NCI-H82 (cell line): Measurements from ENCODE around the gene FKBP9.
"Not testable (repeated sequence)": the region's sequence is repeated elsewhere in the genome, so short reads cannot be mapped to it uniquely, and the experiment has no call there.

ENCODE experiments used
- DNase-seq: peaks from one replicate; lab custom pipeline; 2025; lab: John Stamatoyannopoulos, UW

FKBP9 gene

GRCh38 chr7:33005690-33006089 is 48.5 kb downstream of the FKBP9 start:
- DNase-seq = not testable (repeated sequence)

DNA sequence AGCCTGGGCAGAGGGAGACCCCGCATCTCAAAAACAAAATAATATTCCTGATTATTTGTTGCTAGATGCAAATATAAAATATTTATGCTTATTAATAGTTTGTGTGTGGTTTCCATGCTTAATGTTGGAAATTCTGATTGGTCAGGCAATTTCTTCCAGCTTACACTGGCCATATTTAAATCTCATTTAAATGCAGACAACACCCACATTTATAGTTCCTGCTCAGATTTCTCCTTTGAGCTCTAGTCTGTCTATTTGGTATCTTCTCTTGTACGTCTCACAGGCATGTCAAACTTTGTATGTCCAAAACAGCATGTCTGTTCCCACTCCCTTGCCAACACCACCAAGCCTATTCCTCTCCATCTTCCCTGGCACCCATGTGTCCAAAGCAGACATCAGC is 52.5 kb downstream of the FKBP9 start:
- DNase-seq = no peak

- no peak for DNase-seq
Measured at GRCh38 chr7:33012364-33012763, 55.1 kb downstream of the FKBP9 start.

DNA sequence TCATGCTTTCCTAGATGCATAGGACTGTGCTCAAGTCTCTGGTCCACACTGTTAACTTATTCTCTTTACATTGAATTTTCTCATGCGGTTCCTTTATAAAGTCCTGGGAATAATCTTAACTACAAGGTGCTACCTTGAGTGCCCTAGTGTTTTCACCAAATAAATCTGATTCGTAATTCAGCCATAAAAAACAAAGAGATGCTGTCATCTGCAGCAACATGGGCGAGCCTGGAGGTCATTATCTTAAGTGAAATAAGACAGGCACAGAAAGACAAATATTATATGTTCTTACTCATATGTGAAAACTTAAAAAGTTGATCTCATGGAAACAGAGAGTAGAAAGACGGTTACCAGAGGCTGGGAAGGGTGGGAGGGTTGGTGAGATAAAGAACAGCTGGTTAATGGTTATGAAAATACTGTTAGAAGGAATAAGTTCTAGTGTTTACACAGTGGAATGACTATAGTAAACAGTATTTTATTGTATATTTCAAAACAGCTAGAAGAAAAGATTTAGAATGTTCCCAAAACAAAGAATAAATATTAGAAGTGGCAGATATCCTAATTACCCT is 67.0 kb downstream of the FKBP9 start:
- no peak for DNase-seq

DNA sequence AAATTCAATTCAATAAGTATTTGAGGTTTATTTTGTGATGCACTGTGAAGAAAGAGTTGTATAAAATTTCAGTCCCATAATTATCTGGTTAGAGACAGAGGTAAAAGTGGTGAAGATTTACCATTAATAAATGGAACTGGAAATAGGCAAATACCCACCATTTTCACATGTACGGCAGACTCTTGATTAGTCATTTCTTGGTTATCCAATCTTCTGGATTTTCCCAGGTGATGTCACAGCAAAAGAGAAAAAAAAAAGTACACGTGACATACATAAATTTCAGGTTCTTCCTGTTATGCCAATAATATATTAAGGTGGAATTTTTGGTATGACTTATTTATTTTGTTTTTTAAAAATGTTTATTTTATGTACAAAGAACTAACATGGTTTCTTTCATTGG is 78.5 kb downstream of the FKBP9 start:
- no peak for DNase-seq

DNA sequence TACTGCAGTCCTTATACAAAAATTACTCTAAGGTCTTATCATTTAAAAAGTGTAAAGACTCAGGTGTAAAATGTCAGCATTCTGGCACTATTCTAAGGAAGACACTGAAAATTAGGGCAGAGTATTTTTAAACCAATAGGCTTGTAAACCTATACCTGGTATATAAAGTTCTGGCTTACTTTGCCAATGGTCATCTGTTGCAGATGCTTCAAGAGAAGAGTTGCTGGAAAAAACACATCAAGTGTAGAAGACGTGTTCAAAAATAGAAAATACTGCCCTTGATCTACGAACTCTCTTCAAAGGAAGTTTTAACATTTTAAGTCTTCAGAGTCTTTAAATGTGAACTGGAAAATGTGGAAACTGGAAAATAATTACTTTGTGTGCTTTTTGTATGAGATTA is 81.4 kb downstream of the FKBP9 start:
- DNase-seq = no peak

DNA sequence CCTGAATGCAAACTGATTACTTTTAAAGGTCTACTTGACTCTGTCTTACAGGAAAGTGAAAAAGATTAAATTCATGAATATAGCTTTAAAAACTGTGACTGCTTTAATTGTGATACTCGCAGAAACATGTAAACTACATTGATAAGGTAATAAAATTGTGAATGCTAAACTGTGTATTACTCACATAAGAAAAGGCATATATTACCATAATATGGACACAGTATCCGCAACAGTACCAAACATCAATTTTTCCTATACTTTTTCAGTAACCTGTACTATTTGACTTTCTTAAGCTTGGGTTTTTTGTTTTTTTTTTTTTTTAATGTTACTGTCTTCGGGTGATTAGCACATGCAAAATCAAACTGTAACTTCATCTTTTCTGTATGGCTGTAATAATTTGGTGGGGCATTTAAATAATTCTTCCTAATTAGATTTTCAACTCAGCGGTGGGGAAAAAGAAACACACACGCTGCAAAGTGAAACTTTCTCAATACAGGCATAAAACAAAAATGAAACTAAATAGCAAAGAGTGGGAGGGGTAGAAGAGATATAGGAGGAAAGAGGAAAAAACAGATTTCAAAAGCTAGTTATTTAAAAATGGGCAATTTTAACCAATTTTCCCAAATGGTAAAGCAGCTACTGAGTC is 82.1 kb downstream of the FKBP9 start:
- no peak for DNase-seq

- DNase-seq = no peak
Measured at GRCh38 chr7:33039903-33040292, 82.7 kb downstream of the FKBP9 start.

DNA sequence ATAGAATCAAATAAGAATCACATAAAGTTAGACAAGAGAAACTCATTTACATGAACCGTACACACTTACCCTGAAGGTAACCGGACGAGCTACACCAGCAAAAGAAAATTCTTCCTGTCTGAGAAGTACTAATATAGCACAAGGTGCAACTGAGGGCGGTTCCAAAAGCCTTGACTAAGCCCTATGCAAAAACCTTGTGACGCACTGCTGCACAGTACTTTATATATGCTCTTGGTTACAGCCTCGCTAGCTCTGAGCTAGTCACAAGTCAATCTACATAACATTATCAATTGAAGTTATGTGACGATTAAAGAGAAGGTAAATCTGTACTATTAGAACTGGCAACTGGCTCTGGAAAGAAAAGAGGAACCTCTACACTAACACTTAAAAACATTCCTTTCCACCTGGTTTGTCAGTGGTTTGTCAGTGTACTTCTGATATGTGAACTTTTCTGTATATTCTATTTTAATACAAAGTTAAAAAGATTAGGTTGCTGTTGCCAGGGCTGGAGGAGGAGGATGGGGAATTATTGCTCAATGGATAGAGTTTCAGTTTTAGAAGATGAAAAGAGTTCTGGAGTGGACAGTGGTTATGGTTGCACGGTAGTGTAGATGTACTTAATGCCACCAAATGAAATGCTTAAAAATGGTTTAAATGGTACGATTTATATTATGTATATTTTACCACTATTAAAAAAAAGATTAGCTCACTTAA is 83.7 kb downstream of the FKBP9 start:
- peak; percentile 15 for DNase-seq

DNA sequence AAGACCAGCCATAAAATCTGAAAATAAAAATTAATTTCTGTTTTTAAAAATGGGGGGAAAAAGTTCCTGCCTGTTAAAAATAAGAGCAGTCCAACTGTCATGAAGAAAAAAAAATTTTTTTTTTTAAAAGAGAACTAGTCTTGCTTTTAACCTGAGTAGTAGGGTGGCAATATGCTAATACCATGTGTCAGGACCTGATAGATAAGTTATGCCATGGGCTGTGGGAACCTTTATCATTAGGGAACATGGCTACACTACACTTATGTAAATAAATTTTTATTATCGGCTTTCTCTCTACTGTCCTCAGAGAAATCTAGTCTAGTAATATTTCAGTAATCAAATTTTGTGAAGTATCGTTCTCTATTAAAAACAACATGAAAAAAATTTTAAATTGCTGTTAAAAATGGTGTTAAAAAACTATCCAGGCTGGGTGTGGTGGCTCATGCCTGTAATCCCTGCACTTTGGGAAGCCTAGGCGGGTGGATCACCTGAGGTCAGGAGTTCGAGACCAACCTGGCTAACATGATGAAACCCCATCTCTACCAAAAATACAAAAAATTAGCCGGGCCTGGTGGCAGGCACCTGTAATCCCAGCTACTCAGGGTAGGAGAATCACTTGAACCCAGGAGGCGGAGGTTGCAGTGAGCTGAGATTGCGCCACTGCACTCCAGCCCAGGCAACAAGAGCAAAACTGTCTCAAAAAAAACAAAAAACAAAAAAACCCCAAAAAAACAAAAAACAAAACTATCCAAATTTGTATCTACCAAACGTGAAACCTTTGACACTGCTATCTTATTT is 84.6 kb downstream of the FKBP9 start:
- no peak for DNase-seq

- DNase-seq = no peak
Measured at GRCh38 chr7:33043501-33044400, 86.5 kb downstream of the FKBP9 start.

- no peak for DNase-seq
Measured at GRCh38 chr7:33044401-33044718, 87.1 kb downstream of the FKBP9 start.

GRCh38 chr7:33044986-33045385 is 87.7 kb downstream of the FKBP9 start:
- no peak for DNase-seq

DNA sequence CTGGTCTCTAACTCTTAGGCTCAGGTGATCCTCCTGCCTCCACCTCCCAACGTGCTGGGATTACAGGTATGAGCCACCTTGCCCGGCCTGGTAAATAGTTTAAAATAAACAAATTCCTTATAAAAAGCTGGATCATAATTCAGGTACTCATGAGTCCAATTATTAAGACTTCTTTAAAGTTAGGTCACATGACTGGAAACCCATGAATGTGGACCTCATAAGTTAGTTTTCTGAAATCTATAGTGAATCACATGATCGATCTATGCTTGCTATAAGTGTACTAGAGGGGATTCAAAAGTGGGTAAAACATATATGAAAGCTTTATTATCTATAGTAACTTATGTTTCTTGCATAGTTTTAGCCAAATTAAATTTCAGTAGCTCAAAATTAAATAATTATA is 91.0 kb downstream of the FKBP9 start:
- no peak for DNase-seq

GRCh38 chr7:33048704-33049103 is 91.5 kb downstream of the FKBP9 start:
- no peak for DNase-seq

- peak; percentile 31 for DNase-seq
Measured at GRCh38 chr7:33050535-33051318, 93.5 kb downstream of the FKBP9 start.

DNA sequence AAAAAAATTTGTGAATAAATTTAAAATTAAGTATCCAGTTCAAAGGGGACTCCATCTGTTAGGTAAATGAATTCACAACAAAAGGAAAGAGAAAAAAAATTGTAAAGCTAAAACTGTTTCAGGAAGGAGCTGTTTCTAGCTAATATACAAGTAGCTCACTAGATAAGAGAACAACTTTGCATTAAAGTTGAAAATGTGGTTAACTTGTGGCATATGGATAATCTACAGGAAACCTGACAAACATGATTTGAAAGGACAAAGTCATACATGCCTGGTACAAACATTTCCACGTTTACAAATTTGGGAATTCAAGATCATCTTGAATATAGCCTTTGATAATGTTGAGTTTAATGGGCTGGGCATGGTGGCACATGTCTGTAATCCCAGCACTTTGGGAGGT is 96.5 kb downstream of the FKBP9 start:
- DNase-seq = no peak

GRCh38 chr7:33054261-33054964 is 97.2 kb downstream of the FKBP9 start:
- no peak for DNase-seq

- no peak for DNase-seq
Measured at GRCh38 chr7:33055158-33055557, 97.9 kb downstream of the FKBP9 start.
